Measurements from ENCODE around the gene FAXDC2. TPM values are rescaled to one million over a fixed set of nuclear protein-coding genes. Genes with fewer than 3 reads are reported as not detected.

FAXDC2 gene
- total and polyA plus RNA-seq, 9 of the 15 experiments (the other 6 are each of a cell fraction or from before 2014, with no cell fraction given): 2.4 to 30.0 (median 9.9) TPM

- peak; percentile 67; the same call in 1 of the 2 replicates for TF ChIP-seq PHF8 (IDR thresholded peaks at IDR 0.05; ENCODE audit: borderline replicate concordance, low read length)
- TF ChIP-seq MXI1 (IDR thresholded peaks at IDR 0.05; ENCODE audit: low read depth, low read length): peak; percentile 28; the same call in 1 of the 2 replicates
- 0 out of 2 replicates have a peak, but pooled peaks have one; percentile 18 for TF ChIP-seq RREB1 (CRISPR knock-in tag; IDR thresholded peaks at IDR 0.05)
- peak; percentile 68 for TF ChIP-seq SMAD4 (CRISPR knock-in tag; conservative IDR thresholded peaks at IDR 0.05)
- TF ChIP-seq HDAC8 (tag; IDR thresholded peaks at IDR 0.05): no peak
- TF ChIP-seq SMC3 (conservative IDR thresholded peaks at IDR 0.05; ENCODE audit: insufficient read depth, low read depth, low read length): 0 out of 2 replicates have a peak, but pooled peaks have one; percentile 15
- no peak for TF ChIP-seq PRPF4 (IDR thresholded peaks at IDR 0.05; ENCODE audit: insufficient read depth, low read depth, low read length, poor library complexity, severe bottlenecking)
- TF ChIP-seq NRF1 (conservative IDR thresholded peaks at IDR 0.05 in 1 of 2, IDR thresholded peaks at IDR 0.05 in 1 of 2): peak; percentile 92 to 93
- TF ChIP-seq L3MBTL2 (IDR thresholded peaks at IDR 0.05): peak; percentile 10
- TF ChIP-seq ETS2 (tag; IDR thresholded peaks at IDR 0.05; ENCODE audit: borderline replicate concordance, poor library complexity, severe bottlenecking): no peak
- TF ChIP-seq ADNP (tag; IDR thresholded peaks at IDR 0.05): no peak
- TF ChIP-seq FOXK2 (conservative IDR thresholded peaks at IDR 0.05 in 1 of 2, IDR thresholded peaks at IDR 0.05 in 1 of 2; ENCODE audit: low read depth in 2 of 2): peak in 1 of 2 experiments; percentile 16; a peak in 3 of 4 replicates
- TF ChIP-seq SP2 (IDR thresholded peaks at IDR 0.05; ENCODE audit: extremely low read depth, low read depth, low read length, poor library complexity, severe bottlenecking): peak; percentile 98
- no peak for TF ChIP-seq TCF15 (CRISPR knock-in tag; IDR thresholded peaks at IDR 0.05)
Observed at GRCh38 chr5:154858297-154858971, 8.0 kb upstream of the FAXDC2 start, which contains the start of gene CNOT8 (continued).

Measured in K562 (cell line).